NCI-H1694 (cell line): ENCODE results near the gene DBN1.

Experiments
- DNase-seq: peaks from one replicate; lab custom pipeline; 2025; lab: John Stamatoyannopoulos, UW

DBN1 gene

GRCh38 chr5:177455661-177456590 lies 17.5 kb downstream of the DBN1 start:
- peak; percentile 77 for DNase-seq

- peak; percentile 36 for DNase-seq
These were observed 18.3 kb downstream of the DBN1 start for GRCh38 chr5:177455036-177455660.

GRCh38 chr5:177454397-177455035 lies 18.9 kb downstream of the DBN1 start:
- peak; percentile 54 for DNase-seq

GRCh38 chr5:177453852-177454396 lies 19.5 kb downstream of the DBN1 start:
- DNase-seq: no peak

GRCh38 chr5:177452688-177453638 lies 20.5 kb downstream of the DBN1 start:
- DNase-seq: no peak

GRCh38 chr5:177450667-177451424 lies 22.6 kb downstream of the DBN1 start:
- DNase-seq: no peak

GRCh38 chr5:177449140-177450061 lies 24.0 kb downstream of the DBN1 start:
- DNase-seq: no peak

GRCh38 chr5:177448244-177448950 lies 25.0 kb downstream of the DBN1 start:
- DNase-seq: no peak

GRCh38 chr5:177447611-177448243 lies 25.7 kb downstream of the DBN1 start:
- no peak for DNase-seq

GRCh38 chr5:177447066-177447610 lies 26.3 kb downstream of the DBN1 start:
- DNase-seq: no peak

- DNase-seq: no peak
These were observed 27.0 kb downstream of the DBN1 start, which contains the start of gene PRR7 for GRCh38 chr5:177446200-177447065. Gene PRR7 (plus strand): TSS chr5:177446814. CDS start chr5:177455068, 8,254 bp downstream.

- no peak for DNase-seq
These were observed 27.6 kb downstream of the DBN1 start for GRCh38 chr5:177445917-177446199.

GRCh38 chr5:177445052-177445916 lies 28.1 kb downstream of the DBN1 start:
- no peak for DNase-seq

- DNase-seq: no peak
These were observed 29.1 kb downstream of the DBN1 start for GRCh38 chr5:177444106-177445051.
